AG10803 (cell line): Measurements from ENCODE around the gene BTK.

Source experiments
- DNase-seq: peaks from one replicate; pipeline ENCODE4 v3.0.0; 2010; ENCODE audit warnings: low read depth
- H3K4me3 ChIP-seq: 2 replicates; pipeline ENCODE4 v1.5.1; 2011; ENCODE audit warnings: mild to moderate bottlenecking, low read length, control low read depth
- CTCF ChIP-seq: conservative IDR thresholded peaks from 2 replicates; pipeline ENCODE4 v1.5.1; 2011; ENCODE audit warnings: mild to moderate bottlenecking, low read length, control low read depth, inconsistent platforms

BTK gene

GRCh38 chrX:101394372-101394771 lies 8.4 kb upstream of the BTK start:
- DNase-seq: no peak
- no peak for TF ChIP-seq CTCF
- no peak overlapping the region for H3K4me3 ChIP-seq

GRCh38 chrX:101393530-101394305 lies 7.7 kb upstream of the BTK start:
- H3K4me3 ChIP-seq: no peak overlapping the region
- TF ChIP-seq CTCF: no peak
- DNase-seq: no peak

- peak overlapping the region; percentile 76 for H3K4me3 ChIP-seq
- TF ChIP-seq CTCF: no peak
- no peak for DNase-seq
Observed at GRCh38 chrX:101391831-101392230, 5.8 kb upstream of the BTK start.

GRCh38 chrX:101390664-101391525 lies 4.9 kb upstream of the BTK start, which contains the start of gene RPL36A:
RPL36A (plus strand) TSS chrX:101391011; CDS start chrX:101391044, 33 bp downstream.
- H3K4me3 ChIP-seq: peak within 1 kb of the TSS; percentile 76
- peak; percentile 87 for DNase-seq
- TF ChIP-seq CTCF: peak; percentile 71

GRCh38 chrX:101388604-101389003 lies 2.6 kb upstream of the BTK start:
- H3K4me3 ChIP-seq: no peak overlapping the region
- TF ChIP-seq CTCF: no peak
- no peak for DNase-seq

- TF ChIP-seq CTCF: no peak
- no peak for DNase-seq
- H3K4me3 ChIP-seq: no peak overlapping the region
Observed at GRCh38 chrX:101386542-101386885, 523 bp upstream of the BTK start.
